Stomach (tissue), 4 donors: ENCODE data around the gene RYR3.

ENCODE experiments used
- CTCF ChIP-seq, 7 experiments: fragments of 450-650 bp in 4 of 7; fragments of 200-600 bp in 3 of 7; sonication (generic) in 3 of 7; IDR thresholded peaks; one replicate each; pipeline ENCODE4 v1.5.1; 2016 to 2019; ENCODE audit warnings: antibody characterized with exemption in 7 of 7, control low read depth in 2 of 7, mild to moderate bottlenecking in 1 of 7
- EP300 ChIP-seq: sonication (generic); formaldehyde crosslinking; IDR thresholded peaks from one replicate; pipeline ENCODE4 v1.6.1; 2017; ENCODE audit warnings: antibody characterized with exemption
- POLR2A ChIP-seq, 4 donors: fragments of 450-650 bp; IDR thresholded peaks; one replicate each; pipeline ENCODE4 v1.6.1; 2016; ENCODE audit warnings: antibody characterized with exemption in 4 of 4, control low read depth in 2 of 4, mild to moderate bottlenecking in 1 of 4, moderate library complexity in 1 of 4
- POLR2AphosphoS5 ChIP-seq, 3 donors: sonication (generic); formaldehyde crosslinking; IDR thresholded peaks; one replicate each; pipeline ENCODE4 v1.6.1; 2016; ENCODE audit warnings: antibody characterized with exemption in 3 of 3

- TF ChIP-seq CTCF (IDR thresholded peaks at IDR 0.05) (no peak), POLR2AphosphoS5 (IDR thresholded peaks at IDR 0.05) (no peak), EP300 (no peak), POLR2A (IDR thresholded peaks at IDR 0.05) (no peak)
Measured at GRCh38 chr15:33405096-33405495, 94.3 kb downstream of the RYR3 start.
